IMR-90 (cell line): Measurements from ENCODE around the gene GRK2. TPM values are rescaled to one million over a fixed set of nuclear protein-coding genes. Genes with fewer than 3 reads are reported as not detected.
A peak's percentile ranks its signal among the peaks of the same experiment; 100 is the strongest.

Source experiments
- ATAC-seq: fragments of 200-7000 bp; cut with Tn5 transposase; 2 replicates; pipeline ENCODE4 v1.9.1; 2020; ENCODE audit warnings: low read depth, mild to moderate bottlenecking, moderate library complexity
- BruUV-seq: library from RNA; stranded (reverse); fragments of 400-500 nt; replicated peaks from 2 replicates; lab custom pipeline; 2021; lab: Mats Ljungman, UMichigan
- CTCF ChIA-PET: fragments of 300-600 bp; formaldehyde crosslinking; extraction: SDS; loops from one replicate; lab custom pipeline; 2021; ENCODE audit warnings: antibody characterized with exemption; lab: Yijun Ruan, JAX
- POLR2A ChIA-PET: fragments of 300-600 bp; sonication (Branson Sonifier 250); formaldehyde crosslinking; loops from one replicate; lab custom pipeline; 2022; ENCODE audit warnings: antibody characterized with exemption; ENCODE audit not compliant: unreplicated experiment; lab: Charles Lee
- DNase-seq: peaks from one replicate; pipeline ENCODE4 v3.0.0; 2013
- H2AFZ ChIP-seq: replicated peaks from 2 replicates; pipeline ENCODE3; 2013; ENCODE audit warnings: low read length, mild to moderate bottlenecking; ENCODE audit not compliant: poor library complexity
- H2AK5ac ChIP-seq: 2 replicates; pipeline ENCODE4 v1.6.1; 2013; ENCODE audit warnings: low read depth, low read length, inconsistent platforms
- H2AK9ac ChIP-seq: replicated peaks from 2 replicates; pipeline ENCODE3; 2013; ENCODE audit warnings: mild to moderate bottlenecking, low read depth, low read length, moderate library complexity; ENCODE audit not compliant: poor library complexity
- H2BK120ac ChIP-seq: 2 replicates; pipeline ENCODE4 v1.6.1; 2013; ENCODE audit warnings: low read depth, low read length, inconsistent platforms
- H2BK15ac ChIP-seq: 3 replicates; pipeline ENCODE4 v1.6.1; 2013; ENCODE audit warnings: low read depth, low read length, inconsistent platforms
- H2BK20ac ChIP-seq: 2 replicates; pipeline ENCODE4 v1.6.1; 2013; ENCODE audit warnings: low read depth, mild to moderate bottlenecking, inconsistent platforms, low read length, moderate library complexity
- H2BK5ac ChIP-seq: 2 replicates; pipeline ENCODE4 v1.6.1; 2013; ENCODE audit warnings: mild to moderate bottlenecking, low read depth, low read length, inconsistent platforms; ENCODE audit not compliant: poor library complexity, severe bottlenecking
- H3K14ac ChIP-seq: replicated peaks from 2 replicates; pipeline ENCODE4 v1.6.1; 2013; ENCODE audit warnings: low read depth, low read length, inconsistent platforms
- H3K18ac ChIP-seq: 2 replicates; pipeline ENCODE4 v1.6.1; 2013; ENCODE audit warnings: low read depth, low read length, control low read depth
- H3K23ac ChIP-seq: 2 replicates; pipeline ENCODE4 v1.6.1; 2013; ENCODE audit warnings: low read depth, low read length, inconsistent platforms
- H3K27ac ChIP-seq: 2 replicates; pipeline ENCODE4 v1.5.1; 2013; ENCODE audit warnings: mild to moderate bottlenecking, control low read depth, low read length; ENCODE audit not compliant: insufficient read depth
- H3K27me3 ChIP-seq: 2 replicates; pipeline ENCODE4 v1.6.1; 2013; ENCODE audit warnings: low read length; ENCODE audit not compliant: control insufficient read depth, insufficient read depth
- H3K36me3 ChIP-seq: 2 replicates; pipeline ENCODE4 v1.6.1; 2013; ENCODE audit warnings: low read length, mixed read lengths; ENCODE audit not compliant: control insufficient read depth, insufficient read depth
- H3K4ac ChIP-seq: 2 replicates; pipeline ENCODE4 v1.6.1; 2013; ENCODE audit warnings: low read depth, low read length, inconsistent platforms
- H3K4me1 ChIP-seq: 2 replicates; pipeline ENCODE4 v1.6.1; 2013; ENCODE audit warnings: low read length, mixed read lengths; ENCODE audit not compliant: control insufficient read depth, insufficient read depth
- H3K4me2 ChIP-seq: 2 replicates; pipeline ENCODE4 v1.6.1; 2013; ENCODE audit warnings: low read depth, mild to moderate bottlenecking, control low read depth, low read length, moderate library complexity
- H3K4me3 ChIP-seq: 2 replicates; pipeline ENCODE4 v1.5.1; 2013; ENCODE audit warnings: low read depth, mild to moderate bottlenecking, control low read depth, low read length, moderate library complexity; ENCODE audit not compliant: insufficient read depth
- H3K56ac ChIP-seq: 2 replicates; pipeline ENCODE4 v1.6.1; 2013; ENCODE audit warnings: low read length, inconsistent platforms; ENCODE audit not compliant: insufficient read depth; ENCODE audit errors: extremely low read depth
- H3K79me1 ChIP-seq, 2 experiments: 2 replicates each; pipeline ENCODE4 v1.6.1; 2013; ENCODE audit warnings: low read length in 2 of 2, inconsistent platforms in 1 of 2, low read depth in 1 of 2
- H3K9ac ChIP-seq: 2 replicates; pipeline ENCODE4 v1.6.1; 2013; ENCODE audit warnings: low read depth, low read length, control low read depth
- H3K9me1 ChIP-seq: 2 replicates; pipeline ENCODE4 v1.6.1; 2013; ENCODE audit warnings: low read length, inconsistent platforms; ENCODE audit not compliant: insufficient read depth
- H3K9me3 ChIP-seq: 2 replicates; pipeline ENCODE4 v1.6.1; 2013; ENCODE audit warnings: low read length; ENCODE audit not compliant: control insufficient read depth, insufficient read depth
- H4K20me1 ChIP-seq: 2 replicates; pipeline ENCODE4 v1.6.1; 2013; ENCODE audit warnings: low read length, inconsistent platforms; ENCODE audit not compliant: insufficient read depth
- H4K5ac ChIP-seq: 2 replicates; pipeline ENCODE4 v1.6.1; 2013; ENCODE audit warnings: mild to moderate bottlenecking, low read depth, low read length, control low read depth
- H4K8ac ChIP-seq, 2 experiments: 2 replicates each; pipeline ENCODE4 v1.6.1; 2013; ENCODE audit warnings: low read depth in 2 of 2, low read length in 2 of 2, control low read depth in 1 of 2, inconsistent platforms in 1 of 2
- H4K91ac ChIP-seq: 2 replicates; pipeline ENCODE4 v1.6.1; 2013; ENCODE audit warnings: low read depth, low read length, inconsistent platforms; ENCODE audit not compliant: insufficient read depth
- NFE2L2 ChIP-seq: fragments of 150-350 bp; IDR thresholded peaks from 2 replicates; pipeline ENCODE4 v1.6.1; 2016; ENCODE audit warnings: low read depth, mild to moderate bottlenecking, low read length
- WGBS, 2 experiments: methylation state at CpG; one replicate each; pipeline versions ENCODE4 v1.1.5 to v1.1.7; 2013; ENCODE audit warnings: missing lambda C conversion rate in 2 of 2; ENCODE audit not compliant: insufficient read length in 1 of 2; ENCODE audit errors: extremely low coverage in 2 of 2; 5-methylcytosine and 5-hydroxymethylcytosine counted together
- dilution Hi-C: fragments of 300-500 bp; cut with HindIII; formaldehyde crosslinking; loops from one replicate; pipeline ENCODE4 v1.14.3; 2018; ENCODE audit warnings: low sequenced_read_pairs; ENCODE audit not compliant: unreplicated experiment
- in situ Hi-C: fragments of 300-500 bp; cut with MboI; formaldehyde crosslinking; loops from 3 replicates; pipeline ENCODE4 v1.14.3; 2019; ENCODE audit warnings: low sequenced_read_pairs, inconsistent platforms, mixed read lengths
- intact Hi-C: fragments of 100-400 bp; cut with micrococcal nuclease; formaldehyde crosslinking; loops from 2 replicates; pipeline ENCODE4 v1.10.0; 2022
- polyA plus RNA-seq, 3 experiments: library from polyadenylated mRNA; depleted of rRNA; stranded (reverse); fragments of >200 nt; gene quantifications; 2 replicates each; pipeline ENCODE4 v1.2.3, GENCODE V29; 2012; ENCODE audit warnings: low replicate concordance in 1 of 3
- total RNA-seq: library from RNA; depleted of rRNA; stranded (reverse); fragments of >200 nt; gene quantifications from 2 replicates; pipeline ENCODE4 v1.2.3, GENCODE V29; 2012
- TF ChIP-seq, protein P1 (sequence below): conservative IDR thresholded peaks from 2 replicates; pipeline ENCODE4 v1.5.1; 2012; ENCODE audit warnings: mild to moderate bottlenecking, low read depth, low read length, improper control_type of control experiment

The GRK2 gene
- total and polyA plus RNA-seq, 2 of the 4 experiments (the other 2 are of a cell fraction) = 26.7 to 41.8 TPM

DNA sequence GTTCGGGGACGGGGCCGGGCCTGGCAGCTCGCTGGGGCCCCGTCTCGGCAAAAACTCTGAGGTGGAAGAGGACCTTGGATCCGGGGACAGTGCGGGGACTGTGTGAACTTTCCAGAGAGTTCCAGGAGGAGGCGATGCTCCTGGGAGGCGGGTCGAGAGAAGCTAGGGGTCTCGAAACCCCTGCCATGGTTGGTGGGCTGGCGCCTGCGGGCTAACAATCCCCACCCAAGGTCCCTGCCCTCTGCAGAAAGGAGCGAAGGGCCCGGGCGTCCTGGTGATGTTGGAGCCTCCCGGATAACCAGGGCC lies 4.7 kb upstream of the GRK2 start:
- peaks cover 0 to 12% of the 10 kb centered on the region in 2 experiments; a peak in 1 of 4 replicates for H3K79me1 ChIP-seq
- no peak overlapping the region for H2AK5ac ChIP-seq
- TF ChIP-seq, protein P1, sequence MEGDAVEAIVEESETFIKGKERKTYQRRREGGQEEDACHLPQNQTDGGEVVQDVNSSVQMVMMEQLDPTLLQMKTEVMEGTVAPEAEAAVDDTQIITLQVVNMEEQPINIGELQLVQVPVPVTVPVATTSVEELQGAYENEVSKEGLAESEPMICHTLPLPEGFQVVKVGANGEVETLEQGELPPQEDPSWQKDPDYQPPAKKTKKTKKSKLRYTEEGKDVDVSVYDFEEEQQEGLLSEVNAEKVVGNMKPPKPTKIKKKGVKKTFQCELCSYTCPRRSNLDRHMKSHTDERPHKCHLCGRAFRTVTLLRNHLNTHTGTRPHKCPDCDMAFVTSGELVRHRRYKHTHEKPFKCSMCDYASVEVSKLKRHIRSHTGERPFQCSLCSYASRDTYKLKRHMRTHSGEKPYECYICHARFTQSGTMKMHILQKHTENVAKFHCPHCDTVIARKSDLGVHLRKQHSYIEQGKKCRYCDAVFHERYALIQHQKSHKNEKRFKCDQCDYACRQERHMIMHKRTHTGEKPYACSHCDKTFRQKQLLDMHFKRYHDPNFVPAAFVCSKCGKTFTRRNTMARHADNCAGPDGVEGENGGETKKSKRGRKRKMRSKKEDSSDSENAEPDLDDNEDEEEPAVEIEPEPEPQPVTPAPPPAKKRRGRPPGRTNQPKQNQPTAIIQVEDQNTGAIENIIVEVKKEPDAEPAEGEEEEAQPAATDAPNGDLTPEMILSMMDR = peak; percentile 14; the same call in 1 of the 2 replicates
- TF ChIP-seq NFE2L2 = no peak
- intact Hi-C loops (no loop called here), dilution Hi-C loops (no loop called here), in situ Hi-C loops (loop anchor here (5.0 kb wide), 2 partner anchors 56 to 121 kb away; no protein-coding TSS in a partner anchor)
- H3K9me3 ChIP-seq = no peaks in the 10 kb centered on the region
- no peak overlapping the region for H3K27ac ChIP-seq
- H2BK15ac ChIP-seq = no peak overlapping the region
- no peaks in the 10 kb centered on the region for H3K27me3 ChIP-seq
- H3K36me3 ChIP-seq = peaks cover 5% of the 10 kb centered on the region
- POLR2A ChIA-PET = interaction anchor here (1.0 kb wide), 1 partner anchor 56 kb away, joined by 7 read pairs; no protein-coding TSS in a partner anchor
- H4K20me1 ChIP-seq = no peaks in the 10 kb centered on the region; the same call in 1 of the 2 replicates
- no peak overlapping the region for H3K18ac ChIP-seq
- no peak overlapping the region for H3K23ac ChIP-seq
- H3K9me1 ChIP-seq = peaks cover 14% of the 10 kb centered on the region; the same call in 1 of the 2 replicates
- no peak overlapping the region for H2BK120ac ChIP-seq
- ATAC-seq (no peak; the same call in 1 of the 2 replicates), DNase-seq (no peak)
- peaks cover 10% of the 10 kb centered on the region for H3K4me1 ChIP-seq
- no peak overlapping the region for H4K91ac ChIP-seq
- H3K4me3 ChIP-seq = peak overlapping the region; percentile 19; the same call in 1 of the 2 replicates
- H3K9ac ChIP-seq = no peak overlapping the region
- no peak overlapping the region for H2BK20ac ChIP-seq
- H4K8ac ChIP-seq = peak overlapping the region; percentile 41 to 92; a peak in 2 of 4 replicates
- peak overlapping the region; percentile 39 for H3K4me2 ChIP-seq
- no TSS peak for BruUV-seq
- 0% methylated on average over 3 of the region's 18 CpGs; no CpG with 5 or more reads in 1 of the 2 experiments for WGBS, 2 experiments
- H3K14ac ChIP-seq = no peak overlapping the region; the same call in 1 of the 2 replicates
- peak overlapping the region; percentile 20; the same call in 1 of the 2 replicates for H3K4ac ChIP-seq
- H3K56ac ChIP-seq = no peak overlapping the region
- H2AK9ac ChIP-seq = peak overlapping the region; percentile 16
- no peak overlapping the region for H4K5ac ChIP-seq
- H2AFZ ChIP-seq = peak overlapping the region; percentile 96
- H2BK5ac ChIP-seq = no peak overlapping the region
- CTCF ChIA-PET = interaction anchor here (0.9 to 2.2 kb wide), 2 partner anchors 55 to 56 kb away, joined by 4 to 13 read pairs; no protein-coding TSS in a partner anchor
